ENCODE data around the gene ISYNA1. TPM values are rescaled to one million over a fixed set of nuclear protein-coding genes. Genes with fewer than 3 reads are reported as not detected.

Gene ISYNA1
- polyA plus RNA-seq, 3 donors, result 3.7 TPM; not detected in 2

- Histone ChIP-seq H3K27ac (ENCODE audit: low read depth in 1 of 2, low read length in 2 of 2) (no peak overlapping the region), H3K9ac (ENCODE audit: insufficient read depth, low read length, poor library complexity, severe bottlenecking) (no peak overlapping the region), H3K36me3 (replicated peaks in 1 of 2; ENCODE audit: control insufficient read depth in 1 of 2, insufficient read depth in 2 of 2, low read length in 2 of 2) (no peaks in the 10 kb centered on the region), H3K9me3 (replicated peaks in 1 of 2; ENCODE audit: control insufficient read depth in 1 of 2, insufficient read depth in 1 of 2, low read length in 2 of 2) (no peaks in the 10 kb centered on the region), H2AFZ (ENCODE audit: insufficient read depth, low read depth, low read length, poor library complexity, severe bottlenecking) (no peak overlapping the region), H3K4me1 (ENCODE audit: control insufficient read depth in 1 of 2, insufficient read depth in 2 of 2, low read length in 2 of 2) (peaks cover 36 to 51% of the 10 kb centered on the region in 2 donors), H3K27me3 (ENCODE audit: control insufficient read depth in 2 of 2, insufficient read depth in 2 of 2, low read length in 2 of 2) (no peaks in the 10 kb centered on the region), H3K4me2 (replicated peaks; ENCODE audit: extremely low read depth, low read length, poor library complexity, severe bottlenecking) (no peak overlapping the region), H3K4me3 (replicated peaks in 1 of 3; ENCODE audit: low read depth in 2 of 3, low read length in 3 of 3) (no peak overlapping the region), H4K20me1 (ENCODE audit: insufficient read depth, low read length) (peaks cover 77% of the 10 kb centered on the region), H3K79me2 (ENCODE audit: insufficient read depth, low read length) (peaks cover 55% of the 10 kb centered on the region)
- intact Hi-C loops (cut with micrococcal nuclease), result no loop called here
- Mint-ChIP-seq H3K4me1 (peaks cover 55% of the 10 kb centered on the region), H3K9me3 (peaks cover 0 to 3% (median 0%) of the 10 kb centered on the region in 7 donors), H3K36me3 (peaks cover 7 to 29% of the 10 kb centered on the region in 2 donors), H3K4me3 (no peak overlapping the region), H3K27me3 (ENCODE audit: low read depth in 3 of 3) (peaks cover 0 to 6% (median 2%) of the 10 kb centered on the region in 3 donors), H3K27ac (no peak overlapping the region)
- 61% methylated on average over 11 of the region's 14 CpGs for WGBS (ENCODE audit: insufficient coverage)
- no peak for DNase-seq
- TF ChIP-seq, protein P1, sequence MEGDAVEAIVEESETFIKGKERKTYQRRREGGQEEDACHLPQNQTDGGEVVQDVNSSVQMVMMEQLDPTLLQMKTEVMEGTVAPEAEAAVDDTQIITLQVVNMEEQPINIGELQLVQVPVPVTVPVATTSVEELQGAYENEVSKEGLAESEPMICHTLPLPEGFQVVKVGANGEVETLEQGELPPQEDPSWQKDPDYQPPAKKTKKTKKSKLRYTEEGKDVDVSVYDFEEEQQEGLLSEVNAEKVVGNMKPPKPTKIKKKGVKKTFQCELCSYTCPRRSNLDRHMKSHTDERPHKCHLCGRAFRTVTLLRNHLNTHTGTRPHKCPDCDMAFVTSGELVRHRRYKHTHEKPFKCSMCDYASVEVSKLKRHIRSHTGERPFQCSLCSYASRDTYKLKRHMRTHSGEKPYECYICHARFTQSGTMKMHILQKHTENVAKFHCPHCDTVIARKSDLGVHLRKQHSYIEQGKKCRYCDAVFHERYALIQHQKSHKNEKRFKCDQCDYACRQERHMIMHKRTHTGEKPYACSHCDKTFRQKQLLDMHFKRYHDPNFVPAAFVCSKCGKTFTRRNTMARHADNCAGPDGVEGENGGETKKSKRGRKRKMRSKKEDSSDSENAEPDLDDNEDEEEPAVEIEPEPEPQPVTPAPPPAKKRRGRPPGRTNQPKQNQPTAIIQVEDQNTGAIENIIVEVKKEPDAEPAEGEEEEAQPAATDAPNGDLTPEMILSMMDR (IDR thresholded peaks at IDR 0.05), result no peak
Measured at GRCh38 chr19:18422530-18423191, 15.3 kb downstream of the ISYNA1 start.

- H3K4me3 Mint-ChIP-seq, result peak overlapping the region in 1 of 2 donors; percentile 91
- peaks cover 63% of the 10 kb centered on the region for H3K4me1 Mint-ChIP-seq
- no peak overlapping the region for H3K27ac ChIP-seq (ENCODE audit: low read depth in 1 of 2, low read length in 2 of 2)
- H4K20me1 ChIP-seq (ENCODE audit: insufficient read depth, low read length), result peaks cover 65% of the 10 kb centered on the region
- peaks cover 44 to 63% of the 10 kb centered on the region in 2 donors for H3K4me1 ChIP-seq (ENCODE audit: control insufficient read depth in 1 of 2, insufficient read depth in 2 of 2, low read length in 2 of 2)
- H3K9me3 ChIP-seq (replicated peaks in 1 of 2; ENCODE audit: control insufficient read depth in 1 of 2, insufficient read depth in 1 of 2, low read length in 2 of 2), result no peaks in the 10 kb centered on the region
- no peak for DNase-seq
- peaks cover 0 to 3% (median 0%) of the 10 kb centered on the region in 7 donors for H3K9me3 Mint-ChIP-seq
- no peak overlapping the region for H3K9ac ChIP-seq (ENCODE audit: insufficient read depth, low read length, poor library complexity, severe bottlenecking)
- WGBS (ENCODE audit: insufficient coverage), result 89% methylated on average over 5 of the region's 12 CpGs
- no peak overlapping the region for H2AFZ ChIP-seq (ENCODE audit: insufficient read depth, low read depth, low read length, poor library complexity, severe bottlenecking)
- intact Hi-C loops (cut with micrococcal nuclease), result no loop called here
- H3K36me3 Mint-ChIP-seq, result peaks cover 7 to 23% of the 10 kb centered on the region in 2 donors
- TF ChIP-seq, protein P1 (IDR thresholded peaks at IDR 0.05), result no peak
- no peaks in the 10 kb centered on the region for H3K27me3 ChIP-seq (ENCODE audit: control insufficient read depth in 2 of 2, insufficient read depth in 2 of 2, low read length in 2 of 2)
- peak overlapping the region in 1 of 7 donors; percentile 63 for H3K27ac Mint-ChIP-seq
- H3K27me3 Mint-ChIP-seq (ENCODE audit: low read depth in 3 of 3), result peaks cover 0 to 6% (median 2%) of the 10 kb centered on the region in 3 donors
- peaks cover 53% of the 10 kb centered on the region for H3K79me2 ChIP-seq (ENCODE audit: insufficient read depth, low read length)
- peak overlapping the region; percentile 91 for H3K4me2 ChIP-seq (replicated peaks; ENCODE audit: extremely low read depth, low read length, poor library complexity, severe bottlenecking)
- no peaks in the 10 kb centered on the region for H3K36me3 ChIP-seq (replicated peaks in 1 of 2; ENCODE audit: control insufficient read depth in 1 of 2, insufficient read depth in 2 of 2, low read length in 2 of 2)
- H3K4me3 ChIP-seq (replicated peaks in 1 of 3; ENCODE audit: low read depth in 2 of 3, low read length in 3 of 3), result peak overlapping the region in 1 of 3 experiments; percentile 74
Measured at GRCh38 chr19:18421371-18421959, 16.5 kb downstream of the ISYNA1 start.
